ENCODE data around the gene SPRING1.
A peak's percentile ranks its signal among the peaks of the same experiment; 100 is the strongest.

- peak; percentile 69 for TF ChIP-seq CTCF (IDR thresholded peaks at IDR 0.05; ENCODE audit: borderline replicate concordance, extremely low read depth, low read length, poor library complexity, severe bottlenecking)
- no peak for TF ChIP-seq EZH2 (IDR thresholded peaks at IDR 0.05; ENCODE audit: borderline replicate concordance, low read depth, low read length, severe bottlenecking)
Observed at GRCh38 chr12:116697305-116697704, 40.6 kb downstream of the SPRING1 start.
